Small intestine (tissue), 7 donors: ENCODE measurements around the gene ETV6. TPM values are rescaled to one million over a fixed set of nuclear protein-coding genes. Genes with fewer than 3 reads are reported as not detected.

Experiments
- DNase-seq, 2 donors: peaks; one replicate each; pipeline versions ENCODE4 v3.0.0 to v3.0.0-alpha.2; 2013
- FAIRE-seq: peaks from 2 replicates; lab custom pipeline; 2012; peaks lifted over from hg19 to GRCh38; lab: Jason Lieb, UNC
- H3K27ac ChIP-seq, 3 donors: one replicate each; pipeline ENCODE4 v1.5.1; 2013; ENCODE audit warnings: low read length in 2 of 3, mild to moderate bottlenecking in 2 of 3, control low read depth in 1 of 3, inconsistent platforms in 1 of 3, low read depth in 1 of 3, moderate library complexity in 1 of 3
- H3K27me3 ChIP-seq, 3 donors: one replicate each; pipeline ENCODE4 v1.6.1; 2013; ENCODE audit warnings: low read length in 3 of 3, inconsistent platforms in 1 of 3; ENCODE audit not compliant: control insufficient read depth in 3 of 3, insufficient read depth in 3 of 3
- H3K36me3 ChIP-seq, 3 donors: one replicate each; pipeline ENCODE4 v1.6.1; 2013; ENCODE audit warnings: low read length in 3 of 3, inconsistent platforms in 1 of 3, low read depth in 1 of 3, mild to moderate bottlenecking in 1 of 3, moderate library complexity in 1 of 3; ENCODE audit not compliant: control insufficient read depth in 3 of 3, insufficient read depth in 2 of 3
- H3K4me1 ChIP-seq, 3 donors: one replicate each; pipeline ENCODE4 v1.6.1; 2013; ENCODE audit warnings: low read length in 2 of 3, inconsistent platforms in 1 of 3, low read depth in 1 of 3, mild to moderate bottlenecking in 1 of 3, moderate library complexity in 1 of 3; ENCODE audit not compliant: control insufficient read depth in 3 of 3, insufficient read depth in 2 of 3
- H3K4me3 ChIP-seq, 3 donors: one replicate each; pipeline ENCODE4 v1.5.1; 2013; ENCODE audit warnings: low read length in 3 of 3, control low read depth in 1 of 3, inconsistent platforms in 1 of 3, low read depth in 1 of 3, mild to moderate bottlenecking in 1 of 3, moderate library complexity in 1 of 3
- H3K9me3 ChIP-seq, 2 donors: one replicate each; pipeline ENCODE4 v1.6.1; 2013; ENCODE audit warnings: low read depth in 1 of 2, low read length in 1 of 2; ENCODE audit not compliant: control insufficient read depth in 2 of 2, insufficient read depth in 1 of 2
- WGBS, 3 donors: extraction: QIAGEN DNeasy Blood & Tissue Kit; methylation state at CpG; one replicate each; pipeline ENCODE4 v1.1.7; 2013; 5-methylcytosine and 5-hydroxymethylcytosine counted together
- polyA plus RNA-seq, 4 donors: library from polyadenylated mRNA; stranded (reverse) in 3 of 4; unstranded in 1 of 4; fragments of 200-250 nt in 3 of 4; fragments of 120-200 nt in 1 of 4; gene quantifications; one replicate each; pipeline versions ENCODE4 v1.2.1 to v1.2.3, GENCODE V29; 2013
- donor health status: healthy with polysubstance abuse.
- donor health status: control.
- donor health status: control.
- donor health status: Bipolar disorder and iron deficiency.
- donor health status: healthy.

Gene ETV6
- polyA plus RNA-seq, 4 donors = 5.1 to 13.6 (median 8.4) TPM

DNA sequence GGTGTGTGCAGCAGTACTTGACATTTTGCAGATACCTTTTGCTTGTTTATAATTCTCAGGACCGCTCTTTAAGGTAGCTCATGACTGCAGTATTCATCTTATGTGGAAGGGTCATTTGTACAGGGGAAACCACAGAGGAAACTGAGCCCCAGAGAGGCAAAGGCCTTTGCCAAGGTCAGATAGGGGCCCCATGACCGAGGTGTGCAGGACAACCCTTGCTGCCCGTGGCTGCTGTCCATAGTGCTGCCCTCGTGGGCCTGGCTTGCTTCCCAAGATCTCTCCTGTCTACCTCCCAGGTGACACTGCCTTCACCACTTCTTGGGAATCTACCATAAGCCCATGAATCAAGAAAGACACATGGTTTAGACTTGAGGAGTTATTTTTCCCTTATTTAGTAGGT, 222.6 kb downstream of the ETV6 start:
- peaks cover 0 to 3% (median 0%) of the 10 kb centered on the region in 3 donors for H3K4me1 ChIP-seq
- H3K9me3 ChIP-seq = no peaks in the 10 kb centered on the region
- no peaks in the 10 kb centered on the region for H3K27me3 ChIP-seq
- peaks cover 2 to 32% (median 9%) of the 10 kb centered on the region in 3 donors for H3K36me3 ChIP-seq
- H3K27ac ChIP-seq = no peak overlapping the region
- H3K4me3 ChIP-seq = no peak overlapping the region
- DNase-seq (no peak), FAIRE-seq (no peak)
- WGBS, 3 donors = 74 to 78% (median 76%) methylated on average over 4 of the region's 4 CpGs

DNA sequence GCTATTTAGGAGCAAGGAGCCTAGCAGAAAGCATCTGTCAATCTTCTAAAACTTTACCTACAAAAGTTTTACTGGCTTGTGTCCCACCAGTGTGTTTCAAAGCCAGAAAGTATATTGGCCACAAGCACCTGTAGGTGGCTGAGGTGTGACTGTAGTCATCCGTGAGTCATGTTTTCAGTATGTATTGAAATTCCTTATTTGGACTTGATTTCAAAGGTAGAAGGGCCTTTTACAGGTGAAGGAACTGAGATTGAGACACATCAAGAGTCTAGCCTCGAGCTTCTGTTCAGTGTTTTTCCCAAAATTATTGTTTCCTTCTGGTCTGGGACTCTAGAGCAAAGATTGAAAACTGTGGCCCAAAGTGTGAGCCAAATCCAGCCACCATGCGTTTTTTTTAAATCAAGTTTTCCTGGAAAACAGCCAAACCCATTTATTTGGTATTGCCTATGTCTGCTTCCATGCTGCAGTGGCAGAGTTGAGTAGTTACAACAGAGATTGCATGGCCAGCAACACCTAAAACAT, 226.0 kb downstream of the ETV6 start:
- Histone ChIP-seq H3K27me3 (no peaks in the 10 kb centered on the region), H3K4me3 (no peak overlapping the region), H3K4me1 (peaks cover 2 to 11% (median 3%) of the 10 kb centered on the region in 3 donors), H3K36me3 (peaks cover 0 to 22% (median 4%) of the 10 kb centered on the region in 3 donors), H3K9me3 (no peaks in the 10 kb centered on the region), H3K27ac (no peak overlapping the region)
- FAIRE-seq = no peak
- 44 to 49% (median 46%) methylated on average over 3 of the region's 3 CpGs for WGBS, 3 donors
- no peak for DNase-seq

DNA sequence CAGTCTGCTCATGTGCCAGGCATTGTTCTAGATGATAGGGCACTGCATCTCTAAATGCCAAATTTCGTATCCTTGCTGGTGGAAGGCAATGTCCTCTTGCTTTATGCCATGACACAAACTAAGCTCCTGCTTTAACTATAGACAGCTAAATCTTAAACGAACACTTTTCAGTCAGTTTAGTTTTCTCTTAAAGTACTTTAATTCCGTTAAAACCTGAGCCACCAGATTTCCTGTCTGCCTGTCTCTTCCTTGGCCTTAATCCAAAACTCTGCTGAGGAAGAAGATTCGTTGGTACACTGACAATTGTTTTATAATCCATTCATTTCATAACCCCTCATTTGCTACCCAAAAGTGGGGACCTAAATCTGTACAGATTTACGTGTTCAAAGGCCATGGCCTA, 226.8 kb downstream of the ETV6 start:
- peaks cover 0 to 20% (median 2%) of the 10 kb centered on the region in 3 donors for H3K36me3 ChIP-seq
- FAIRE-seq (no peak), DNase-seq (no peak)
- no peak overlapping the region for H3K4me3 ChIP-seq
- no peak overlapping the region for H3K27ac ChIP-seq
- 52 to 76% (median 72%) methylated on average over 5 of the region's 5 CpGs for WGBS, 3 donors
- H3K27me3 ChIP-seq = no peaks in the 10 kb centered on the region
- peaks cover 2 to 11% (median 3%) of the 10 kb centered on the region in 3 donors for H3K4me1 ChIP-seq
- H3K9me3 ChIP-seq = peaks cover 0 to under 1% of the 10 kb centered on the region in 2 donors

DNA sequence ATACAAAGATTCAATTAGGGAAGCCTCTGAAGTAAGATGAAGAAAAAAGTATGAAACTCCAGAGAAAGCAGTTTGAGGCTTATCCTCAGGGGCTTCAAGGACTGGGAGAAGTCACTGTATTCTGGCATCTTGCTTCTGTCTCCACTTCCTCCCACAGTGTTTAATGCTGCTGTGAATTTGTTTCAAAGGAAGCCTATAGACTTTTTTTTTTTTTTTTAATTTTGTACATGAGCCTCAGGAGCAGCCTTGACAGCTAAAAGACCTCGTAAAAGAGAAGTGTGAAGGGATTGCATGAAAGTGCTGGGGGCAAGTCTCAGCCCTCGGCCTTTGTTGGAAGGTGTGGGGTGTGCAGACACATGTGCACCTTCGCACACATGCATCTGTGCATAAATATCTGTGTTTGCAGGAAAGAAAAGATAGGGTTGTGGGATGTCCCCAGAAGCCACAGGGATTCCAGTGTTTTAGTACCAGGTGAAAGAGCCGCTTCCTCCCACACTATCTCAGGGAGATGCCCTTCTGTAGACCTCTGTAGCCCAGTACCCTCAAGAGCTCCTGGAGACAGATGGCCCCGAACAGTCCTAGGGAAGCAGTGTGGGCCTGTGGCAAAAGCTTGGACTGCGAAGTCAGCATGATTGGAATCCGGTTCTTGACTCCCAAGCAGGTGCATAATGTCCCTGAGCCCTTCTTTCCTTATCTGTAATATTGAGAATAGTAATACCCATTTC, 227.8 kb downstream of the ETV6 start:
- Histone ChIP-seq H3K27me3 (no peaks in the 10 kb centered on the region), H3K4me1 (peaks cover 2 to 11% (median 11%) of the 10 kb centered on the region in 3 donors), H3K36me3 (peaks cover 0 to 16% (median 2%) of the 10 kb centered on the region in 3 donors), H3K9me3 (peaks cover 0 to 3% of the 10 kb centered on the region in 2 donors), H3K4me3 (no peak overlapping the region), H3K27ac (peak overlapping the region in 1 of 3 donors; percentile 6)
- WGBS, 3 donors = 88 to 93% (median 92%) methylated on average over 7 of the region's 7 CpGs
- DNase-seq (no peak), FAIRE-seq (no peak)

DNA sequence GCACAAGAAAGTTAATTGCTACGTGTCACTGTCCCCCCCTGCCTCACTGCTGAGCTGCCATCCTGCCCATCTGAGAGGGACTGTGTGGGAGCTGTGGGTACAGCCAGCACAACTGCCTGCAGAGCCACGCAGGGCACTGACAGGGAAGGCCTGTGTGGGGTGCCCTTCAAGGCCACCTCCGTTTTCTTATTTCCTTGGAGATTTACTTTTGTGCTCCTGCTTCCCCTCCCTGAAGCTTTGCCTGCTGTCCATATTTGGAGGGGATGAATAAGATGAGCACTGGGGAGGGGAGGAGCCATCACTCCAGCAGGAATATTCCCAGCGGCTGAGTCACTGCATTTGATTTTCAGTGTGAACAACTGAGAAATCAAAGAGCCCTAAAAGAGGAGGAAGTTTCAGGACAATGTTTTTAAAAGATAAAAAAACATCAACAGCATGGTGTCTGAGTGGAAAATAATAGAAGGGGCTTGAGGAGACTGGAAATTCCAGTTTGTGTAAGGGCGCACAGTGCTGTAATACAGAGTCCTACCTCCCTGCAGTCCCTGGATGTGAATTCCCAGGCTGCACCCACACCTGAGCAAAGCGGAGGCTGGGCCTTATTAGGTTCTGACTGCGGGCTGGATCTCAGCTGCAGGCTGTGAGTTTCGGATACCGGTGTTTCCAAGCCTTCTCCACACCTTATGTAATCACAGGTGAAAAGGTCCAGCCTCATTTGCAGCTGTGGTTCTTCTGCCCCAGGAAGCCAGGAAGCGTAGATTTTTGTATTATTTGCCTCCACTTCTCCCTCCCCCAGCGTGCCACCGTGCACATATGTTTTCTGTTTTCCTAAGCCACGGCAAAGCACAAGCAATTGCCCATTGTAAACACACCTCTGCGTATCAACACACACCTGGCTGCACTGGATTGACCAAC, 228.7 kb downstream of the ETV6 start:
- no peak for FAIRE-seq
- DNase-seq = peak; percentile 45 to 54
- H3K36me3 ChIP-seq = peaks cover 0 to 10% (median 2%) of the 10 kb centered on the region in 3 donors
- no peaks in the 10 kb centered on the region for H3K27me3 ChIP-seq
- peaks cover 0 to 3% of the 10 kb centered on the region in 2 donors for H3K9me3 ChIP-seq
- H3K4me3 ChIP-seq = no peak overlapping the region
- peak overlapping the region; percentile 27 to 34 (median 29) for H3K27ac ChIP-seq
- H3K4me1 ChIP-seq = peaks cover 3 to 18% (median 11%) of the 10 kb centered on the region in 3 donors
- WGBS, 3 donors = 32 to 54% (median 34%) methylated on average over 14 of the region's 14 CpGs

DNA sequence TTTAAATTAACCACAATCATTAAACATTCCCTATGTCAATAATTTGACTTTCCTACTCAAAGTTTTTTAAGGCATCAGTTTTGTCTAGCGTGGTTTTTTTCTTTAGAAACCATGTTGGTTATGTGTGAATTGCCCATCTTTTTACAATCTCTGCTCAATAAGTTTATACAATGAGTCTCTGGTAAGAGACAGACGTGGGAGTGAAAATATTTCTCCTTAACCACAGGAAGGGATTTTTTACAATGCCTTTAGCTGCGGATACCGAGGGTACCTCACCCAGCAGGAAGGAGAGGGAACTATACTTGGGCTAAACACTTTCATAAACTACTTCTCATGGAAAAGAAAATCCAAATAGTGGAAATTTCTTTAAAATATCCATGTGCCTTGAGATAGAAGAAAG, 229.8 kb downstream of the ETV6 start:
- no peak for DNase-seq
- no peak overlapping the region for H3K27ac ChIP-seq
- H3K4me3 ChIP-seq = no peak overlapping the region
- H3K36me3 ChIP-seq = peaks cover 0 to 13% (median 0%) of the 10 kb centered on the region in 3 donors
- 72 to 86% (median 84%) methylated on average over 4 of the region's 4 CpGs for WGBS, 3 donors
- peaks cover 3 to 21% (median 11%) of the 10 kb centered on the region in 3 donors for H3K4me1 ChIP-seq
- peaks cover 0 to 3% of the 10 kb centered on the region in 2 donors for H3K9me3 ChIP-seq
- no peak for FAIRE-seq
- no peaks in the 10 kb centered on the region for H3K27me3 ChIP-seq

DNA sequence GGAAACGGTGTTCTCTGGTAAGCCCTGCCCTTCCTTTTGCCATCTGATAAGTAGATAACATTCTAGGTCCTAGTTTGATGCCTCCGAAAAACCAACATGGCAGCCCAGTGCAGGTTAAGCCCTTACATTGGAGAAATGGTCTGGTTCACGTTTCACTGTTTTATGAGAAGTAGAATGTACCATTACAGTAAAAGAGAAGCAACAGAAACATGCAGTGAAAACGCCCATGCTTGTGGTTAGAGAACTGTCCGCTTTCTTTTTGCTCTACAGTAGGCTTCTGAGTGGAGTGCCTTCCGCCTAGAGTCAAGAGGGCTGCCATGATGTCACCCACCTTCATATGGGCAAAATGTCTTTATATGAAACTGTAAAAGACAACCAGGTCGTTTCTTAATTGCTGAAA, 230.9 kb downstream of the ETV6 start:
- WGBS, 3 donors = 87 to 91% (median 90%) methylated on average over 7 of the region's 7 CpGs
- Histone ChIP-seq H3K4me1 (peaks cover 11 to 30% (median 18%) of the 10 kb centered on the region in 3 donors), H3K4me3 (no peak overlapping the region), H3K27me3 (no peaks in the 10 kb centered on the region), H3K36me3 (peaks cover 0 to 18% (median 0%) of the 10 kb centered on the region in 3 donors), H3K27ac (no peak overlapping the region), H3K9me3 (peaks cover 0 to 3% of the 10 kb centered on the region in 2 donors)
- DNase-seq (no peak), FAIRE-seq (no peak)

DNA sequence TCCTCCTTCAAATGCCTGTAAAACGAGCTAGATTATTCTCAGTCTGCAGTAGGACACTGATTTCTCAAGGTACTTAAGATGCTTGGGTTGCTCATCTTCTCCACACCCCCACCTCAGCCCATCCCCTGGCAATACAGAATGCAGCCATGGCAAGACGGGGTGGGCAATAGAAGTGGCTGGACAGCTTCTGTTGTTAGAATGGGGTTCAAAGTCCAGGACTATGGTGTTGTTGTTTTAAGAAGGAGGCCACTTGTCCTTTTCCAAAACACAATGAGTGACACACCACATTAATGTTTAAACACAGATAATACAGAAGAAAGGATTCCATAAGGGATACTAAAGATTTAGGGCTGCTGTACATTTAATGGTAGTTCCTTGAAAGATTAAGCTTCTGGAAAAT, 232.4 kb downstream of the ETV6 start:
- DNase-seq (peak in 1 of 2 donors; percentile 32), FAIRE-seq (no peak)
- H3K4me3 ChIP-seq = no peak overlapping the region
- peak overlapping the region in 2 of 3 donors; percentile 38 to 83 for H3K27ac ChIP-seq
- peaks cover 0 to 3% of the 10 kb centered on the region in 2 donors for H3K9me3 ChIP-seq
- peaks cover 12 to 33% (median 20%) of the 10 kb centered on the region in 3 donors for H3K4me1 ChIP-seq
- 16 to 73% (median 35%) methylated on average over 2 of the region's 2 CpGs for WGBS, 3 donors
- H3K36me3 ChIP-seq = peaks cover 0 to 20% (median 0%) of the 10 kb centered on the region in 3 donors
- H3K27me3 ChIP-seq = no peaks in the 10 kb centered on the region
